Measurements from ENCODE around the gene F5.
A peak's percentile ranks its signal among the peaks of the same experiment; 100 is the strongest.

Gene F5

GRCh38 chr1:169590932-169591331 is 4.7 kb upstream of the F5 start:
- Histone ChIP-seq H3K4me3 (no peak overlapping the region), H3K27ac (no peak overlapping the region)

DNA sequence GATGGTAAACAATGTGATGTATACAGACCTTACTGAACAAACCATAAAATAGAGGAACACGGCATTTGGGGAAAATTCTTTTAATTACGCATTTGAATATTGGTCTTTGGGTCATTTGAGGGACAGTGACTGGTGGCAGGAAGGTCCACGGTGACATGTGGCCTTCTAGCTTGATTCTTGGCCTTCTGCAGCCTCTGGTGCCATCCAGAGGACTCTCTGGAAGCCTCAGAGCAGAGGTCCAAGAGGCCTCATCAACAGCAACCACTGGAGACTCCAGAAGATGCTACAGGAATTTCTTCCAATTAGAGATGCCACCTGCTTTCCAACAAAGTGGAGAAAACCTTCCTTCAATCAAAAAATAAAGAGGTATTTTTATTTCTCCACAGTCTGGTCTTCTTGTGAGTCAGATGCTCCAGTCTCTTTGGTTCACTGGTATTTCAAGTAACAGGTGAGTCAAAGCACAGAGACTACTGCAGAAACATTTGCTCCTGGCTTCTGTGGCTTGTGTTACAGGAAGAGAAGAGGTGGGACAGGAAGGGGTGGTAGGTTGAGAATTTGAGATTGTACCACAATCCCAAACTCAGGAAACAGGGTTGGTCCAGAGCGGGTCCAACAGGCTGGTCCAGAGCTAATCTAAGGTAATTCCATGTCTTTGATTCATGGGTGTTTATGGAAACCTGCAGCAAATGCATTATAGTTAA is 2.7 kb upstream of the F5 start:
- no peak overlapping the region for H3K27ac ChIP-seq
- no peak overlapping the region for H3K4me3 ChIP-seq

- Histone ChIP-seq H3K27ac (no peak overlapping the region), H3K4me3 (no peak overlapping the region)
Observed at GRCh38 chr1:169588112-169588511, 1.8 kb upstream of the F5 start.

DNA sequence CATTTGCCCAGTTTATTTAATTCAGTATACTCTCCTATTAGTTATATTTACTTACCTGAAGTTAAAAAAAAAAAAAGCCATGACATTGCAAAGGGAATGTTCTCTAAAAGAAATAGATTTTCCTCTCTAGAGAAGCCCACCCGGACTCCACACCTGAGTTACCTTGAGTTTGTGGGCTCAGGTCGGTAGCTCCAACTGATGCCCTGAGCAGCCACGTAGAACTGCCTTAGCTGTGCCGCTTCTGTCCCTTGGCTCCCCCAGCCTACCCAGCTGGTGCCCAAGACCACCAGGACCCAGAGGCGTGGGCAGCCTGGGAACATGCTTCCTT is 250 bp downstream of the F5 start:
- H3K4me3 ChIP-seq: peak overlapping the region in 4 of 7 experiments; percentile 2 to 17 (median 7)
- H3K27ac ChIP-seq: peak overlapping the region in 8 of 21 experiments; percentile 22 to 74 (median 46)

GRCh38 chr1:169585181-169585580 is 1.1 kb downstream of the F5 start:
- Histone ChIP-seq H3K27ac (peak overlapping the region in 1 of 21 experiments; percentile 29), H3K4me3 (peak overlapping the region in 1 of 7 experiments; percentile 17)

DNA sequence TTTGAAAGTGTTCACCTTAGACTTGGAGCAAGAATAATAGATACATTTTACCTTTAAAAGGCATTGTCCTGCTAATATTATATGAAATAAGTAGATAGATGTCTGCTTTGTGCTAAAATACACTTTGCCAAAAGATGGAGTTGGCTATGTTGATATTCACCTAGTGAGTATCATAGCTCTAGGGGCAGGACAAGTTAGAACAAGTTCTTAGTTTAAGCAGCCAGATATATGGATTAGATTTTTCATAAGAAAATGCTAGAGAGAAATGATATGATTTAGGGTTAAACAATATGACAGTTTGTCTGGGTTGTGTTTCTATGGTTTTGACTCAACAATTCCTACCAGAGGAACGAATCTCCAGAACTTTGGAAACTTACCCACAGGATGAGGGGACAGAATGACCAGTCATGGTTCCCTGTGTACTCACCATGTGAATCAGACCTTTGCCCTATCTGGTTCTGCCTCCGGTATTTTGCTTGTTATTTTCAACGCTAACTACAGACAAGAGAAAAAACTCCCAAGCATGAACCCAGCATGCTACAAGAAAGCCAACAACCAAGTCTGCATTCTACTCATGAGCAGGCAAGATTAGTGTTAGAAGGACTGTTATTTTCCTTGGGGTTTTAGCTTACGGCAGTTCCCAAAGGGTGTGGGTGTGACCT is 1.7 kb downstream of the F5 start:
- H3K27ac ChIP-seq: peak overlapping the region in 1 of 21 experiments; percentile 29
- no peak overlapping the region for H3K4me3 ChIP-seq

- Histone ChIP-seq H3K4me3 (no peak overlapping the region), H3K27ac (no peak overlapping the region)
Observed at GRCh38 chr1:169577981-169578738, 8.1 kb downstream of the F5 start.

GRCh38 chr1:169576935-169577331 is 9.3 kb downstream of the F5 start:
- Histone ChIP-seq H3K27ac (no peak overlapping the region), H3K4me3 (no peak overlapping the region)

DNA sequence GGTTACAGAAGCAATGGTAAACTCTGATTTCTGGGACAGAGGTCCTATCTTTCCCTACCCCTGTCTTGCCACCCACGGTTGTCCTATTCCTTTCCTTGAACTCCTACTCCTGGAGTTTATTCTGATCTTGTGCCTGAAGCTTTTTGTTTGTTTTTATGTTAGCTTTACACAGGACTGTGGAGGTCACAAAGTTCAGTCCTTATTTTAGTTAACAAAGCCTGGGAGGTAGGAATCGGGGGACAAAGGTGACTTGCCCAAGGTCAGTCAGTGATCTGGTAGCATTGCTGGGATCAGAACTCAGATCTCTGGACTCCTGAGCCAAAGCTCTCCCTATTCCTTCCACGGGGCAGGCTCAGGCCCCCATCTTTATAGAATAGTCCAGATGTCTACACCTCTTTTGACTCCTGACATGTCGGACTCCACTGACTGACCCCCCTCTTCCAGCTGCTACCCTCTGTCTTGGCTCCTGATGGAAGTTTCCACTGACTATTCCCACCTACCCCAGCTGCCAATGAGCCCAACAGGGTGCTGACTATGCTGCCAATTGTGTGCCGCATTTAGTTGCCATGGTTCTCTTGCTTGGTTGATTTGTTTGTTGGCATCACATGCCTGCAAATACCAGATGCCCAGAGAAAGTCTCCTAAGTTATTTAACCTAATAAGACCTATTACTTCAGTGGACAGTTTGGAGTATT is 9.9 kb downstream of the F5 start:
- no peak overlapping the region for H3K4me3 ChIP-seq
- no peak overlapping the region for H3K27ac ChIP-seq

DNA sequence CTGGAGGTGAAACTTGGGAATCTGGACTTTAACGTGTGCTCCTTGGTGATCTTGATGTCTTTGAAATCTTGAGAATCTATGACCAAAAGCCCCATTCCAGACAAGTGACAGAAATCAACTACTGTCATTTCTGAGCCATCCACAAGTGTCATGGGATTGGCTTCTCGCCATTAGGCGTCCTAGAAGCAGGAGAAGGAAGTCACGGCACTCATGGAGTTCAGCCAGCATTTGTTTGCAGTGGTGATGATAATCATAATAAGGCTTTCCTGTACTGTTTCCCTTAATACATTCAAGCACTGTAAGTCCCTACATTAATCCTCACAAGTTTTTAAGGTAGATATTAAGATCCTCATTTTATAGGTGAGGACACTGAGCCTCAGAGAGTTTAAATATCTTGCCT is 11.9 kb downstream of the F5 start:
- H3K27ac ChIP-seq: no peak overlapping the region
- no peak overlapping the region for H3K4me3 ChIP-seq

- Histone ChIP-seq H3K27ac (no peak overlapping the region), H3K4me3 (no peak overlapping the region)
Observed at GRCh38 chr1:169572187-169572586, 14.1 kb downstream of the F5 start.

DNA sequence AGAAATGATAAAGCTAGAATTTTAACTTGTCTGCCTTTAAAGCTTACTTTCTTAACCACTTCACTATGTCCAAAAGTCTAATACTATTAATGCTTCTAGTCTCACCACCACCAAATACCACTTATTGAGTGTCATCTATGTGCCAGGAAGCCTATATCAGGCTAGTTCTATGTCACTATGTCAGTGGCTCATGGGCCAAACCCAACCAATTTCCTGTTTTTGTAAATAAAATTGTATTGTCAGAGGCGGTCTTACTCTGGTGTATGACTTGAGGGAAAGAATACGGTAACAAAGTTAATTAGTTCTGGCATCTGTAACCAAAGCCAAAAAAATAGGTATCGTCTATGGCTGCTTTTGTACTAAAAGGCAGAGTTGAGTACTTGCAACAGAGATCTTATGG is 14.8 kb downstream of the F5 start:
- Histone ChIP-seq H3K27ac (no peak overlapping the region), H3K4me3 (no peak overlapping the region)

DNA sequence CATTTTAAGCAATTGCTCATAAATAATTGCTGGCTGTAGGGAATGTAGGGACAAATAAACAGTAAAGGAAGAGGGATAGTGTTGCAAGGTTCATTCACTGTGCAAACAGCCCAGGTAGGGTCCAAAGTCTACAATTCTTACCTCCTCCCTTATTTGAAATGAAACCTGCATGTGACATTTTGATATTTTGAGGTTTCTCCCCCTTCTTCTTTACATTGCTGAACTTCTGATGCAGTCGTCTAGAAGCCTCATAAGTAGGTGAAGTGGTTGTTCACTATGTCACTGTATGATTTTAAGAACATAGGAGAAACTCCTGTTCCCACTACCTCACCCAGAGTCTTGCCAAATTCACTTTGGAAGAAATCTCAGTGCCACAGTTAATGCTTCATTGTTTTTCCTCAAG is 16.1 kb downstream of the F5 start:
- no peak overlapping the region for H3K27ac ChIP-seq
- no peak overlapping the region for H3K4me3 ChIP-seq

DNA sequence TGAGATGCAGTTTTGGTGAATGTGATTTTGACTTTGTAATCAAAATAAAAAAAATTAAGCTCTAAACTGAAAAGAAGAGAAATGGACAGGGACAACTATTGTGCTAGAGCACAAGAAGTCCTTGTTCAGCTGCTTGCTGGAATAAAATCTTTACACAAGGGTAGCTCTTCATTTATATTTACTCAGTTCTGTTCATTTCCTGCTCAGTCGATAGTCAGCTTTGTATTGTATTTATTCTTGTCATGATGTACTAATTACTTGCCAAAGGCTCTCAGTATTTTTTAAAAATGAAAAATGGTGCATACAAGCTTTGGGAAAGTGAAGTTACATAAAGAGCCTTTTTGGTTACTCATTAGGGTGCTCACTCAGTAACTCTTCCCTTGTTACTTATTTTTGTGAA is 17.8 kb downstream of the F5 start:
- Histone ChIP-seq H3K27ac (no peak overlapping the region), H3K4me3 (no peak overlapping the region)

- Histone ChIP-seq H3K4me3 (no peak overlapping the region), H3K27ac (no peak overlapping the region)
Observed at GRCh38 chr1:169565335-169566271, 20.7 kb downstream of the F5 start.

DNA sequence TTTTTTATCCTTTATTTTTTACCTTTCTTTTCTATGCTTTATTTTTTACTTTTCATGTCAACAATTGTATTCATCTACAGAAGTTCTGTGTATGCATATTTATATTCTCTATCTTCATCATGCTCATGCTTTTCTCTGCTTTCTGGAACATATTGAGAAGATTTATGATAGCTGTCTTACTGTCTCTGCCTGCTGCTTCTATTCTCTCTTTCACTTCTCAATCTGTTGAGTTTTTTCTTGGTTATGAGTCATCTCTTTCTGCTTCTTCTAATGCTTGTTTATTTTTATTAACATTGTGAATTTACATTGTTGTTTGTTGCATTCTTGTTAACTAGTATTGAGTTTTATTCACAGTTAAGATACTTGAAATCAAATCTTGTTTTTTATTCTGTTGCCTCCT is 22.6 kb downstream of the F5 start:
- no peak overlapping the region for H3K27ac ChIP-seq
- H3K4me3 ChIP-seq: no peak overlapping the region

- Histone ChIP-seq H3K27ac (no peak overlapping the region), H3K4me3 (no peak overlapping the region)
Observed at GRCh38 chr1:169563019-169563615, 23.2 kb downstream of the F5 start.

GRCh38 chr1:169561692-169562091 is 24.6 kb downstream of the F5 start:
- Histone ChIP-seq H3K27ac (no peak overlapping the region), H3K4me3 (no peak overlapping the region)

DNA sequence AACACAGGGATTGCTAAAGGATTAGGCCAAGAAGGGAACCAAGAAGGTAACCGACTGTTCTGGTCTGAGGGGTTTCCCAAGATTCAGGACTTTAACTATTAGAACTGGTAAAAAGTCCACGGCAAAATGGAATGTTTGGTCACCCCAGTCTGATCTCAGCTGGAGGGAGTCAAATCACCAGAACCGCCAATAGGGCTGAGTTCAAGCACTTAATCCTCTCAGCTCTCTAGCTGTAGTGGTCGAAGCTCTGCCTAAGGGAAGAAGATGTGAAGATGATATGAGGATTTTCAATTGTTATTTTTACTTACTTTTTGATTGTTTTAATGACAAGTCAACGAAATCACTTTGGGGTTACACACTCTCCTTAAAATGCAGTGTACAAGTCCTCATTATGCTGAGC is 29.1 kb downstream of the F5 start:
- Histone ChIP-seq H3K27ac (no peak overlapping the region), H3K4me3 (no peak overlapping the region)
